ENCODE results near the gene KCNIP4.

DNA sequence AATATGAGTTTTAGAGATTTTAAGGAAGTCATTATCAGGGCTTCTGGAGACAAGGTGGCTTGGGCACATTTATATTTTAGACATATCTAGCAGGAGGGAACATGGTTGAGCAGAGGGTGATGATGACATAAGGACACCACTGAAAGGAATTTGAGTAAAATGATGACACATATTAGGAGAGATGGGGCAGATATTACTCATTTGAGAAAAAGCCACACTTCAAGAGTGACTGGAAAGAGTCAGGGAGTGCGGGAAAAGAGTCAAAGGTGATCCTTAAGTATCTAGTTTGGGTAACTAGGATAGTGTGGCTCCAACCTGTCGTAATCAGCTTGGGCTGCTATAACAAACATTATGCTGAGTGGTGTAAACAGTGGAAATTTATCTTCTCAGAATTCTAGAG is 870.6 kb downstream of the KCNIP4 start:
- TF ChIP-seq FOXM1 (IDR thresholded peaks at IDR 0.05; ENCODE audit: borderline replicate concordance) (no peak), ZNF384 (IDR thresholded peaks at IDR 0.05) (no peak), SP1 (IDR thresholded peaks at IDR 0.05) (no peak), SUZ12 (IDR thresholded peaks at IDR 0.05) (no peak), BHLHE40 (IDR thresholded peaks at IDR 0.05; ENCODE audit: borderline replicate concordance) (no peak), ARNT (IDR thresholded peaks at IDR 0.05) (no peak), FOXA1 (IDR thresholded peaks at IDR 0.05) (no peak), FOXK2 (IDR thresholded peaks at IDR 0.05) (no peak), L3MBTL2 (conservative IDR thresholded peaks at IDR 0.05) (no peak)

Measured in HEK293T (cell line).